BE2C (cell line): ENCODE data around the gene XYLT1.

Source experiments
- DNase-seq: peaks from one replicate; pipeline ENCODE4 v3.0.0-alpha.2; 2020
- H3K27me3 ChIP-seq: fragments of 250-450 bp; sonication (Bioruptor Pico); 2 replicates; pipeline ENCODE4 v1.5.1; 2020; ENCODE audit warnings: mild to moderate bottlenecking
- H3K36me3 ChIP-seq: fragments of 250-450 bp; sonication (Bioruptor Pico); 2 replicates; pipeline ENCODE4 v1.5.1; 2020; ENCODE audit warnings: mild to moderate bottlenecking
- H3K4me1 ChIP-seq: fragments of 250-450 bp; sonication (Bioruptor Pico); 2 replicates; pipeline ENCODE4 v1.5.1; 2020
- H3K4me3 ChIP-seq: 2 replicates; pipeline ENCODE4 v1.5.1; 2011; ENCODE audit warnings: low read depth, low read length
- H3K9me3 ChIP-seq: fragments of 250-450 bp; sonication (Bioruptor Pico); 2 replicates; pipeline ENCODE4 v1.5.1; 2020
- TF ChIP-seq, protein P1 (sequence below): IDR thresholded peaks from 2 replicates; pipeline ENCODE4 v1.5.1; 2012; ENCODE audit warnings: mild to moderate bottlenecking, low read depth, low read length

Gene XYLT1

DNA sequence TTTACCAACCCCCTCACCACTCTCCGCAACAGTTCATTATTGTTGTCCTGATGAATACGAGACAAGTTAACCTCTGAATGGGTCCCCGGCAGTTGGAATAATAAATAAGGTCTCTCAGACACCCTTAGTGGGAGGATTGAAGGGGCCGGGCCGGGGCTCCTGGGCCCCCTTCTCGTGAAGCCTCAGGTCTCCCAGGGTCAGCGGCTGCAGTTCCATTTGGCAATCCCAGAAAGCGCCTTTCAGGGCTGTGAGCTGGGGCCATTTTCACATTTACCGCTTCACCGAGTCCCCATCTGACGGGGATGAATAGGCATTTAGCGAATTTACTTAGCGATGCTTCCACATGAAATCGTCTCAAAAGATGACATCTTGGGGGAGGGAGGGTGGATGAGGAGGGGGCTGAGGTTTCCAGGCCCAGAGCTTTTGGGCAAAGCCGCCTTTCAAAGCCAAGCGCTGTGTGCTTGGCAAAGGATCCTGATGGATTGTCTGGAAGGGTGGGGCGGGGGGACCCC is 309.8 kb downstream of the XYLT1 start:
- H3K36me3 ChIP-seq: no peaks in the 10 kb centered on the region
- TF ChIP-seq, protein P1, sequence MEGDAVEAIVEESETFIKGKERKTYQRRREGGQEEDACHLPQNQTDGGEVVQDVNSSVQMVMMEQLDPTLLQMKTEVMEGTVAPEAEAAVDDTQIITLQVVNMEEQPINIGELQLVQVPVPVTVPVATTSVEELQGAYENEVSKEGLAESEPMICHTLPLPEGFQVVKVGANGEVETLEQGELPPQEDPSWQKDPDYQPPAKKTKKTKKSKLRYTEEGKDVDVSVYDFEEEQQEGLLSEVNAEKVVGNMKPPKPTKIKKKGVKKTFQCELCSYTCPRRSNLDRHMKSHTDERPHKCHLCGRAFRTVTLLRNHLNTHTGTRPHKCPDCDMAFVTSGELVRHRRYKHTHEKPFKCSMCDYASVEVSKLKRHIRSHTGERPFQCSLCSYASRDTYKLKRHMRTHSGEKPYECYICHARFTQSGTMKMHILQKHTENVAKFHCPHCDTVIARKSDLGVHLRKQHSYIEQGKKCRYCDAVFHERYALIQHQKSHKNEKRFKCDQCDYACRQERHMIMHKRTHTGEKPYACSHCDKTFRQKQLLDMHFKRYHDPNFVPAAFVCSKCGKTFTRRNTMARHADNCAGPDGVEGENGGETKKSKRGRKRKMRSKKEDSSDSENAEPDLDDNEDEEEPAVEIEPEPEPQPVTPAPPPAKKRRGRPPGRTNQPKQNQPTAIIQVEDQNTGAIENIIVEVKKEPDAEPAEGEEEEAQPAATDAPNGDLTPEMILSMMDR: no peak
- no peak overlapping the region for H3K4me3 ChIP-seq
- H3K4me1 ChIP-seq: no peaks in the 10 kb centered on the region
- H3K27me3 ChIP-seq: no peaks in the 10 kb centered on the region
- no peak for DNase-seq
- no peaks in the 10 kb centered on the region for H3K9me3 ChIP-seq

- Histone ChIP-seq H3K4me3 (no peak overlapping the region), H3K9me3 (no peaks in the 10 kb centered on the region), H3K27me3 (no peaks in the 10 kb centered on the region), H3K4me1 (no peaks in the 10 kb centered on the region), H3K36me3 (no peaks in the 10 kb centered on the region)
- TF ChIP-seq, protein P1: no peak
- peak; percentile 19 for DNase-seq
Observed at GRCh38 chr16:17160285-17160853, 310.4 kb downstream of the XYLT1 start.

- TF ChIP-seq, protein P1: no peak
- no peaks in the 10 kb centered on the region for H3K9me3 ChIP-seq
- H3K4me1 ChIP-seq: no peaks in the 10 kb centered on the region
- no peaks in the 10 kb centered on the region for H3K27me3 ChIP-seq
- no peak overlapping the region for H3K4me3 ChIP-seq
- DNase-seq: no peak
- H3K36me3 ChIP-seq: no peaks in the 10 kb centered on the region
Observed at GRCh38 chr16:17159617-17160016, 311.1 kb downstream of the XYLT1 start.

- no peaks in the 10 kb centered on the region for H3K27me3 ChIP-seq
- TF ChIP-seq, protein P1: no peak
- no peaks in the 10 kb centered on the region for H3K4me1 ChIP-seq
- DNase-seq: no peak
- H3K9me3 ChIP-seq: no peaks in the 10 kb centered on the region
- no peak overlapping the region for H3K4me3 ChIP-seq
- H3K36me3 ChIP-seq: no peaks in the 10 kb centered on the region
Observed at GRCh38 chr16:17155936-17156335, 314.8 kb downstream of the XYLT1 start.

- no peak for DNase-seq
- TF ChIP-seq, protein P1: no peak
- Histone ChIP-seq H3K27me3 (no peaks in the 10 kb centered on the region), H3K36me3 (no peaks in the 10 kb centered on the region), H3K4me3 (no peak overlapping the region), H3K9me3 (no peaks in the 10 kb centered on the region), H3K4me1 (no peaks in the 10 kb centered on the region)
Observed at GRCh38 chr16:17155485-17155884, 315.3 kb downstream of the XYLT1 start.

DNA sequence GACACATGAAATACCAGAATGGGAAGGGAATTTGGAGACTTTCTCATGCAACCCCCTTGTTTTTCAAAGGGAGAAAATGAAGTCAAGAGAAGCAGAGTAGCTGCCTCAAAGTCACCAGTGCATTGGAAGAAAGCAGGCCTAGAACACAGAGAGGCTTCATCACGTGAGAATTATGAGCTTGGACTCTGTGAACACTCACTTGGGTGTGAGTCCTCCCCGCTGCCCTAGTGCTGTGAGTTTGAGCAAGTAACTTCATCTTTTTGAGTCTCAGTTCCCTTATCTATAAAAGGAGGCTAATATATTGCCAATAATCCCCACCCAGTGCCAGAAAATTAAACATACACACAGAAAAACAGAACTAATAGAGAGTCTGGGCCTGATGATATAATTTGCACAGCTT is 315.8 kb downstream of the XYLT1 start:
- DNase-seq: no peak
- no peaks in the 10 kb centered on the region for H3K36me3 ChIP-seq
- no peaks in the 10 kb centered on the region for H3K4me1 ChIP-seq
- no peaks in the 10 kb centered on the region for H3K9me3 ChIP-seq
- no peaks in the 10 kb centered on the region for H3K27me3 ChIP-seq
- H3K4me3 ChIP-seq: no peak overlapping the region
- TF ChIP-seq, protein P1: no peak
